DND-41 (cell line): ENCODE results near the gene FCN2.

ENCODE experiments used
- CTCF ChIP-seq: IDR thresholded peaks from 2 replicates; pipeline ENCODE4 v1.5.1; 2012; ENCODE audit warnings: borderline replicate concordance, low read length, moderate library complexity, mild to moderate bottlenecking; ENCODE audit not compliant: poor library complexity, severe bottlenecking; ENCODE audit errors: extremely low read depth
- EZH2 ChIP-seq: IDR thresholded peaks from 3 replicates; pipeline ENCODE4 v1.6.1; 2012; ENCODE audit warnings: borderline replicate concordance, low read depth, mild to moderate bottlenecking, moderate library complexity, low read length, inconsistent platforms; ENCODE audit not compliant: severe bottlenecking

- TF ChIP-seq CTCF = no peak
- TF ChIP-seq EZH2 = no peak
These were observed 14.9 kb downstream of the FCN2 start for GRCh38 chr9:134895567-134895907.
